Upper lobe of left lung (tissue), 6 donors: ENCODE measurements around the gene MLF2. TPM values are rescaled to one million over a fixed set of nuclear protein-coding genes. Genes with fewer than 3 reads are reported as not detected.

Source experiments
- ATAC-seq, 2 donors: fragments of 200-7000 bp; cut with Tn5 transposase; one replicate each; pipeline ENCODE4 v1.9.1; 2022; ENCODE audit warnings: mild to moderate bottlenecking in 2 of 2, moderate library complexity in 2 of 2; ENCODE audit not compliant: low FRiP score in 2 of 2
- DNase-seq, 2 donors: peaks; one replicate each; pipeline ENCODE4 v3.0.0-alpha.2; 2019 to 2020
- H3K27ac ChIP-seq, 4 donors: fragments of 200-600 bp; sonication (generic); one replicate each; pipeline ENCODE4 v1.5.1; 2016 to 2019
- H3K27me3 ChIP-seq, 4 donors: fragments of 200-600 bp; sonication (generic); one replicate each; pipeline ENCODE4 v1.5.1; 2017 to 2019
- H3K36me3 ChIP-seq, 4 donors: fragments of 200-600 bp; sonication (generic); one replicate each; pipeline ENCODE4 v1.5.1; 2016 to 2019
- H3K4me1 ChIP-seq, 4 donors: fragments of 200-600 bp; sonication (generic); one replicate each; pipeline ENCODE4 v1.5.1; 2018 to 2019
- H3K4me3 ChIP-seq, 4 donors: fragments of 200-600 bp; sonication (generic); one replicate each; pipeline ENCODE4 v1.5.1; 2017 to 2019; ENCODE audit warnings: mild to moderate bottlenecking in 2 of 4, moderate library complexity in 1 of 4
- H3K9me3 ChIP-seq, 4 donors: fragments of 200-600 bp; sonication (generic); one replicate each; pipeline ENCODE4 v1.5.1; 2018 to 2019
- CTCF ChIP-seq, 6 experiments: fragments of 450-650 bp in 4 of 6; fragments of 200-600 bp in 2 of 6; sonication (generic) in 2 of 6; IDR thresholded peaks; one replicate each; pipeline ENCODE4 v1.5.1; 2016 to 2019; ENCODE audit warnings: antibody characterized with exemption in 6 of 6
- EP300 ChIP-seq, 4 donors: sonication (generic); formaldehyde crosslinking; IDR thresholded peaks; one replicate each; pipeline ENCODE4 v1.5.1; 2017; ENCODE audit warnings: antibody characterized with exemption in 4 of 4, control low read depth in 2 of 4
- POLR2A ChIP-seq, 4 donors: fragments of 450-650 bp; IDR thresholded peaks; one replicate each; pipeline ENCODE4 v1.5.1; 2016 to 2017; ENCODE audit warnings: antibody characterized with exemption in 4 of 4, mild to moderate bottlenecking in 2 of 4
- POLR2AphosphoS5 ChIP-seq, 2 donors: sonication (generic); formaldehyde crosslinking; IDR thresholded peaks; one replicate each; pipeline ENCODE4 v1.5.1; 2017; ENCODE audit warnings: antibody characterized with exemption in 2 of 2
- WGBS, 2 donors: methylation state at CpG; one replicate each; pipeline ENCODE4 v1.1.5; 2017 to 2018; 5-methylcytosine and 5-hydroxymethylcytosine counted together
- small RNA-seq, 4 donors: library from RNA; depleted of rRNA; stranded (forward); fragments of <200 nt; gene quantifications; one replicate each; pipeline ENCODE3, GENCODE V24; 2016
- total RNA-seq, 6 donors: library from RNA; depleted of rRNA in 4 of 6; stranded (reverse); fragments of >200 nt in 4 of 6; gene quantifications; one replicate each; pipeline versions ENCODE4 v1.1.0 to v1.2.1, GENCODE V29; 2016 to 2021
- donor health status: DM: no; HTN: no; CAD: no; lungs with moderate emphysema.
- donor health status: DM: no; HTN: yes; CAD: no; lungs with severe emphysema.

The MLF2 gene
- total RNA-seq, 6 donors from 2014 or later = 136 to 221 (median 144) TPM

GRCh38 chr12:6699989-6700645 is 52.8 kb downstream of the MLF2 start:
- peak in 1 of 2 donors; percentile 74 for DNase-seq
- Histone ChIP-seq H3K27me3 (peaks cover 0 to 43% (median 22%) of the 10 kb centered on the region in 4 donors), H3K9me3 (no peaks in the 10 kb centered on the region), H3K27ac (no peak overlapping the region), H3K4me1 (peaks cover 11 to 19% (median 14%) of the 10 kb centered on the region in 4 donors), H3K36me3 (no peaks in the 10 kb centered on the region), H3K4me3 (peak overlapping the region; percentile 37 to 50 (median 42))
- 1% methylated on average over 25 to 57 of the region's 65 CpGs for WGBS, 2 donors
- TF ChIP-seq CTCF (IDR thresholded peaks at IDR 0.05) = no peak
- TF ChIP-seq POLR2A (IDR thresholded peaks at IDR 0.05) = no peak
- TF ChIP-seq EP300 (IDR thresholded peaks at IDR 0.05) = no peak
- no peak for TF ChIP-seq POLR2AphosphoS5 (IDR thresholded peaks at IDR 0.05)
- ATAC-seq = peak in 1 of 2 donors; percentile 37

- no peak for TF ChIP-seq CTCF (IDR thresholded peaks at IDR 0.05)
- no peak for TF ChIP-seq POLR2AphosphoS5 (IDR thresholded peaks at IDR 0.05)
- no peak for TF ChIP-seq EP300 (IDR thresholded peaks at IDR 0.05)
- no peak for TF ChIP-seq POLR2A (IDR thresholded peaks at IDR 0.05)
- no peak for DNase-seq
- peaks cover 11 to 19% (median 14%) of the 10 kb centered on the region in 4 donors for H3K4me1 ChIP-seq
- H3K4me3 ChIP-seq = peak overlapping the region in 3 of 4 donors; percentile 37 to 50 (median 43)
- 16 to 20% methylated on average over 16 of the region's 16 CpGs for WGBS, 2 donors
- H3K9me3 ChIP-seq = no peaks in the 10 kb centered on the region
- no peaks in the 10 kb centered on the region for H3K36me3 ChIP-seq
- no peak overlapping the region for H3K27ac ChIP-seq
- H3K27me3 ChIP-seq = peaks cover 0 to 43% (median 22%) of the 10 kb centered on the region in 4 donors
- ATAC-seq = no peak
Measured at GRCh38 chr12:6699259-6699988, 53.5 kb downstream of the MLF2 start.

GRCh38 chr12:6698352-6699046 is 54.4 kb downstream of the MLF2 start:
- 47 to 56% methylated on average over 8 of the region's 8 CpGs for WGBS, 2 donors
- Histone ChIP-seq H3K36me3 (no peaks in the 10 kb centered on the region), H3K4me1 (peaks cover 11 to 19% (median 14%) of the 10 kb centered on the region in 4 donors), H3K27me3 (peaks cover 0 to 37% (median 22%) of the 10 kb centered on the region in 4 donors), H3K9me3 (no peaks in the 10 kb centered on the region), H3K27ac (no peak overlapping the region), H3K4me3 (no peak overlapping the region)
- TF ChIP-seq EP300 (IDR thresholded peaks at IDR 0.05) = no peak
- TF ChIP-seq POLR2A (IDR thresholded peaks at IDR 0.05) = no peak
- no peak for TF ChIP-seq POLR2AphosphoS5 (IDR thresholded peaks at IDR 0.05)
- TF ChIP-seq CTCF (IDR thresholded peaks at IDR 0.05) = no peak
- no peak for ATAC-seq
- DNase-seq = no peak

Small RNA genes within 50 kb of the gene (small RNA-seq; reads per million reads assigned to genes)
- 0 reads per million in 4 donors for gene RNU6-781P

Other genes starting within 250 kb of the MLF2 start
- 1,000 to 10,000 TPM in 3 of 6 donors, 100 to 1,000 TPM in 3; 442 to 1,402 (median 931) TPM for gene GAPDH, start 218.6 kb downstream of the MLF2 start, total RNA-seq
- 100 to 1,000 TPM in 1 of 6 donors, 10 to 100 TPM in 5; 13.3 to 108 (median 32.0) TPM for gene IFFO1, start 197.1 kb downstream of the MLF2 start, total RNA-seq
- 10 to 100 TPM; 19.4 to 49.2 (median 36.6) TPM for gene NOP2, start 184.8 kb downstream of the MLF2 start, total RNA-seq
- 100 to 1,000 TPM; 165 to 267 (median 178) TPM for gene CHD4, start 145.8 kb downstream of the MLF2 start, total RNA-seq
- gene LPAR5, start 117.2 kb downstream of the MLF2 start, total RNA-seq = 1 to 10 TPM; 1.3 to 4.4 (median 2.9) TPM
- 10 to 100 TPM in 1 of 6 donors, 1 to 10 TPM in 5; 1.8 to 12.6 (median 5.9) TPM for gene ACRBP, start 105.7 kb downstream of the MLF2 start, total RNA-seq
- gene ING4, start 90.0 kb downstream of the MLF2 start, total RNA-seq = 10 to 100 TPM; 24.3 to 79.6 (median 33.8) TPM
- 10 to 100 TPM; 33.4 to 52.8 (median 43.0) TPM for gene ZNF384, start 63.8 kb downstream of the MLF2 start, total RNA-seq
- gene PIANP, start 52.3 kb downstream of the MLF2 start, total RNA-seq = under 1 TPM in 3 of 6 donors, not detected in 3; 0.13 to 0.83 (median 0.39) TPM
- gene COPS7A, start 29.1 kb downstream of the MLF2 start, total RNA-seq = 10 to 100 TPM; 36.9 to 70.2 (median 63.0) TPM
- gene PTMS, start 13.2 kb upstream of the MLF2 start, total RNA-seq = 100 to 1,000 TPM; 142 to 463 (median 224) TPM
- gene LAG3, start 19.4 kb upstream of the MLF2 start, total RNA-seq = 1 to 10 TPM in 4 of 6 donors, under 1 TPM in 2; 0.46 to 2.6 (median 1.5) TPM
- 10 to 100 TPM; 10.5 to 86.6 (median 35.6) TPM for gene CD4, start 36.4 kb upstream of the MLF2 start, total RNA-seq
- gene GPR162, start 68.7 kb upstream of the MLF2 start, total RNA-seq = 10 to 100 TPM in 5 of 6 donors, 1 to 10 TPM in 1; 8.1 to 47.1 (median 16.5) TPM
- gene P3H3, start 75.3 kb upstream of the MLF2 start, total RNA-seq = 10 to 100 TPM in 2 of 6 donors, 1 to 10 TPM in 4; 2.7 to 15.7 (median 7.0) TPM
- gene GNB3, start 87.8 kb upstream of the MLF2 start, total RNA-seq = 1 to 10 TPM in 2 of 6 donors, under 1 TPM in 3, not detected in 1; 0.44 to 1.4 (median 0.86) TPM
- gene CDCA3, start 98.1 kb upstream of the MLF2 start, total RNA-seq = 10 to 100 TPM in 1 of 6 donors, 1 to 10 TPM in 3, under 1 TPM in 1, not detected in 1; 0.39 to 10.3 (median 2.8) TPM
- 10 to 100 TPM; 22.6 to 77.0 (median 35.6) TPM for gene USP5, start 99.0 kb upstream of the MLF2 start, total RNA-seq
- 100 to 1,000 TPM; 137 to 407 (median 309) TPM for gene TPI1, start 114.4 kb upstream of the MLF2 start, total RNA-seq
- gene SPSB2, start 120.2 kb upstream of the MLF2 start, total RNA-seq = 10 to 100 TPM; 27.7 to 63.3 (median 35.0) TPM
- 10 to 100 TPM; 12.0 to 83.2 (median 29.1) TPM for gene LRRC23, start 151.7 kb upstream of the MLF2 start, total RNA-seq
- 10 to 100 TPM; 33.4 to 44.0 (median 40.7) TPM for gene ENO2, start 161.4 kb upstream of the MLF2 start, total RNA-seq
- gene ATN1, start 174.8 kb upstream of the MLF2 start, total RNA-seq = 100 to 1,000 TPM in 4 of 6 donors, 10 to 100 TPM in 2; 74.7 to 321 (median 133) TPM
- gene RNU7-1, start 190.7 kb upstream of the MLF2 start, total RNA-seq = not detected
- 100 to 1,000 TPM in 5 of 6 donors, 10 to 100 TPM in 1; 83.8 to 291 (median 179) TPM for gene C12orf57, start 190.9 kb upstream of the MLF2 start, total RNA-seq
- gene PTPN6, start 198.2 kb upstream of the MLF2 start, total RNA-seq = 100 to 1,000 TPM in 4 of 6 donors, 10 to 100 TPM in 2; 56.3 to 215 (median 114) TPM
- gene PHB2, start 217.5 kb upstream of the MLF2 start, total RNA-seq = 100 to 1,000 TPM; 101 to 196 (median 140) TPM
- gene EMG1, start 217.8 kb upstream of the MLF2 start, total RNA-seq = 10 to 100 TPM; 30.4 to 47.4 (median 38.3) TPM